RWPE2 (cell line): ENCODE data around the gene TTI1.

ENCODE experiments used
- ATAC-seq: fragments of 200-7000 bp; cut with Tn5 transposase; 3 replicates; pipeline ENCODE4 v1.9.1; 2021; ENCODE audit warnings: low read depth
- DNase-seq: peaks from one replicate; pipeline ENCODE4 v3.0.0-alpha.2; 2020; ENCODE audit warnings: low spot score
- H3K27ac ChIP-seq: fragments of 450-650 bp; 2 replicates; pipeline ENCODE4 v1.5.1; 2017; ENCODE audit warnings: mild to moderate bottlenecking; ENCODE audit not compliant: poor library complexity, severe bottlenecking
- H3K27me3 ChIP-seq: fragments of 250-450 bp; sonication (Bioruptor Pico); 2 replicates; pipeline ENCODE4 v1.5.1; 2021; ENCODE audit warnings: mild to moderate bottlenecking, moderate library complexity; ENCODE audit not compliant: insufficient read depth, poor library complexity, severe bottlenecking
- H3K36me3 ChIP-seq: fragments of 250-450 bp; sonication (Bioruptor Pico); 2 replicates; pipeline ENCODE4 v1.5.1; 2020; ENCODE audit warnings: low read depth, mild to moderate bottlenecking, moderate library complexity
- H3K4me1 ChIP-seq: fragments of 250-450 bp; sonication (Bioruptor Pico); 2 replicates; pipeline ENCODE4 v1.5.1; 2021; ENCODE audit warnings: mild to moderate bottlenecking, moderate library complexity; ENCODE audit not compliant: insufficient read depth, poor library complexity, severe bottlenecking
- H3K4me3 ChIP-seq: fragments of 250-450 bp; sonication (Bioruptor Pico); 2 replicates; pipeline ENCODE4 v1.5.1; 2021; ENCODE audit warnings: mild to moderate bottlenecking, moderate library complexity; ENCODE audit not compliant: severe bottlenecking
- H3K9me3 ChIP-seq: fragments of 250-450 bp; sonication (Bioruptor Pico); 2 replicates; pipeline ENCODE4 v1.5.1; 2021; ENCODE audit warnings: mild to moderate bottlenecking, moderate library complexity; ENCODE audit not compliant: severe bottlenecking
- TF ChIP-seq, protein P1 (sequence below): fragments of 450-650 bp; IDR thresholded peaks from one replicate; pipeline ENCODE4 v1.5.1; 2017; ENCODE audit warnings: mild to moderate bottlenecking, moderate library complexity; ENCODE audit not compliant: poor library complexity, severe bottlenecking

The TTI1 gene

DNA sequence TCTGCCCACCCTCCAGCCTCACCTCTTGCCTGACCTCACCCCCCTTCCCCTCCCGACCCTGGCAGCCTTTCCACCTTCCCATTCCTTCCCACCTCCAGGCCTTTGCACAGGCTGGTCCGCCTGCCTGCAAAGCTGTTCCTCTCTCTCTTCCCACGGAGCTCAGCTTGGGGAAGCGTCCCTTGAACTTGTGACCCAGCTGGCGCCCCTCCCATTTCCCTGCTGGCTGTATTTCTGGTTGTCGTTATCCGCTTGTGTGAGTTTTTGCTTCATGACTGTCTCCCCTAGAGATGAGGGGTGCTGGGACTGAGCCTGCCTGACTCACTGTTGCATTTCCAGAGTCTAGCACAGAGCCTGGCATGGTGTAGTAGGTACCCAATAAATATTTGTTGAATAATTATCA is 97.8 kb downstream of the TTI1 start:
- DNase-seq (no peak), ATAC-seq (no peak)
- no peak overlapping the region for H3K27ac ChIP-seq

DNA sequence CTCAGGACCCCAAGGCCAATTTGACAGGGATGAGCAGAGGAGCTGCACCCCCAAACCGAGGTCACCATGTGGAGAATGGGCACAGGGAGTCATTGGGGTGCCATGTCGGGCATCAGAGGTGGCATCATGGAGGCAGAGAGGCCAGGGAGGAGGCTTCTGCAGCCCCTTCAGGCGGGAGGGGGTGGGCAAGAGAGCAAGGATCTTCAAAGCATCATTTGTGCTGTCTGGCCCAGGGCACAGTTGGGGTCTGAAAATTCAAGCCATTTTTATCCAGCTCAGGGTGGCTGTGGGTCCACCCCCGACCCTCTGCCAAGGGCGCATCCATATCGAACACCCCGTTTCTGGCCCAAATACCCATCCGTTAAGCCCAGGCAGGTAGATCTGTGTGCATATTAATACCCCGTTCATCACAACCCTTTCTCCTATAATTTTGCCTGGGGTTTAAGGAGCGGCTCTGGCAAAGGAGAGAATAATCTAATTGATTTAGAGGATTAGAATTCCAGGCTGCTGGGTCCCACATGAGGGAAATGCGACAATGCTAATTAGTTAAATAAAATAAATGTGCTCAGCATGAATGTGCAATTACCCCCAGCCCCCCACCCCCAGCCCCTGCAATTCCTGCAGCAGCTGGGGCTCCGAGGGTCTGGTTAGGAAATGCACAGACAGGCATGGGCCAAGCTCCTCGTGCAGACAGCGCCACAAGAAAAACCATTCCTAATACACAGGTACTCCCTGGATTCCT is 98.5 kb downstream of the TTI1 start:
- no peaks in the 10 kb centered on the region for H3K36me3 ChIP-seq
- no peak for ATAC-seq
- no peak overlapping the region for H3K27ac ChIP-seq
- H3K27me3 ChIP-seq = no peaks in the 10 kb centered on the region
- H3K4me3 ChIP-seq = no peak overlapping the region
- no peaks in the 10 kb centered on the region for H3K4me1 ChIP-seq
- TF ChIP-seq, protein P1, sequence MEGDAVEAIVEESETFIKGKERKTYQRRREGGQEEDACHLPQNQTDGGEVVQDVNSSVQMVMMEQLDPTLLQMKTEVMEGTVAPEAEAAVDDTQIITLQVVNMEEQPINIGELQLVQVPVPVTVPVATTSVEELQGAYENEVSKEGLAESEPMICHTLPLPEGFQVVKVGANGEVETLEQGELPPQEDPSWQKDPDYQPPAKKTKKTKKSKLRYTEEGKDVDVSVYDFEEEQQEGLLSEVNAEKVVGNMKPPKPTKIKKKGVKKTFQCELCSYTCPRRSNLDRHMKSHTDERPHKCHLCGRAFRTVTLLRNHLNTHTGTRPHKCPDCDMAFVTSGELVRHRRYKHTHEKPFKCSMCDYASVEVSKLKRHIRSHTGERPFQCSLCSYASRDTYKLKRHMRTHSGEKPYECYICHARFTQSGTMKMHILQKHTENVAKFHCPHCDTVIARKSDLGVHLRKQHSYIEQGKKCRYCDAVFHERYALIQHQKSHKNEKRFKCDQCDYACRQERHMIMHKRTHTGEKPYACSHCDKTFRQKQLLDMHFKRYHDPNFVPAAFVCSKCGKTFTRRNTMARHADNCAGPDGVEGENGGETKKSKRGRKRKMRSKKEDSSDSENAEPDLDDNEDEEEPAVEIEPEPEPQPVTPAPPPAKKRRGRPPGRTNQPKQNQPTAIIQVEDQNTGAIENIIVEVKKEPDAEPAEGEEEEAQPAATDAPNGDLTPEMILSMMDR = no peak
- no peak for DNase-seq
- H3K9me3 ChIP-seq = no peaks in the 10 kb centered on the region

More for the DNA sequence above, 97.8 kb downstream of the TTI1 start:
- TF ChIP-seq, protein P1 = no peak
- Histone ChIP-seq H3K27me3 (no peaks in the 10 kb centered on the region), H3K9me3 (no peaks in the 10 kb centered on the region), H3K4me3 (no peak overlapping the region), H3K4me1 (no peaks in the 10 kb centered on the region), H3K36me3 (no peaks in the 10 kb centered on the region)

DNA sequence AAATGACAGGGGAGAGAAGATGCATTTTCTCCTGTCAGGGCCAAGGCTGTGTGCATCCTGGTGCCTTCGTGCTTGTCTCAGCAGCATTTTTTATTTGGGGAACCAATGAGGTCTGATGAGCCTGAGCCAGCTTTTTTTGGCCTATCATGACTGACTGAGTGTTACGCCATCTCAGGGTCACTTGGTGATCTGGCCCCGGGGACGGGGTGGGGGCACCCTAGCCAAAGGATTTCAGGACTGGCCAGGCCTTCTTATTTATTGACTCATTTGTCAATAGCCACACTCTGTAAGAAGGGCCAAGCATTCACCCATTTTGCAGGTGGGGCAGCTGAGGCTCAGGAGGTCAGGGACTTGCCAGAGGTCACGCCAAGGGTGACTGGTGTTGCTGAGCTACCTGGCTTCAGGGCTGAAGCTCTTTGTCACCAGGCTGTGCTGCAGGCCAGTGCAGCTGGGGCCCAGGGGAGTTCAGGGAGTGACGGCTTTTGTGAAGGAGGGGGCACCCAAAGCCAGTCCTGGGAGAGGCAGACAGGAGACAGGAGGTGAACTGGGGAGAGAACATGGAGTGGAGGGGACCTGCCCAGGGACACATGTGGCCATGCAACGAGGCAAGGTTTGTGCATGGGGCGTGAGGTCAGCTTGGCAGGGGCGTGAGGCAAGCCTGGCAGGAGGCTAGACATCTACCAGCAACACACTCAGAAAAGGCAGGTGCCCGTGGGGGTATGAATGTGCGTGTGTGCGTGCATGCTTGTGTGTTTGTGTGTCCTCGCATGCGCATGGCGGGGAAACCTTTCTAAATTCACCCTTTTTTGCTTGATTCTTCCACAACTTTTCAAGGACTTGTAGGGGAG is 99.2 kb downstream of the TTI1 start:
- TF ChIP-seq, protein P1 = no peak

More for the DNA sequence above, 99.2 kb downstream of the TTI1 start:
- ATAC-seq = no peak
- H3K9me3 ChIP-seq = no peaks in the 10 kb centered on the region
- H3K27ac ChIP-seq = no peak overlapping the region
- H3K27me3 ChIP-seq = no peaks in the 10 kb centered on the region
- no peak overlapping the region for H3K4me3 ChIP-seq
- DNase-seq = no peak
- no peaks in the 10 kb centered on the region for H3K4me1 ChIP-seq
- H3K36me3 ChIP-seq = no peaks in the 10 kb centered on the region
